A549 (cell line): ENCODE measurements around the gene ISM1. TPM values are rescaled to one million over a fixed set of nuclear protein-coding genes. Genes with fewer than 3 reads are reported as not detected.

Experiments
- ATAC-seq, 2 experiments: fragments of 200-7000 bp in 1 of 2; fragments of >200 bp in 1 of 2; cut with Nextera tagmentation in 1 of 2; cut with Tn5 transposase in 1 of 2; 3 replicates each; pipeline versions ENCODE4 v1.8.0 to v1.9.1; 2018 to 2020; ENCODE audit warnings: mild to moderate bottlenecking in 1 of 2, moderate library complexity in 1 of 2
- CTCF ChIA-PET: fragments of 300-600 bp; sonication (Branson Sonifier 250); formaldehyde crosslinking; extraction: SDS; loops from one replicate; lab custom pipeline; 2021; ENCODE audit warnings: antibody characterized with exemption, inconsistent platforms; lab: Yijun Ruan, JAX
- POLR2A ChIA-PET: fragments of 350-600 bp; formaldehyde crosslinking; extraction: SDS; loops from one replicate; lab custom pipeline; 2021; ENCODE audit warnings: antibody characterized with exemption, inconsistent platforms; lab: Yijun Ruan, JAX
- DNase-seq, 2 experiments: peaks; one replicate each; pipeline versions ENCODE4 v3.0.0 to v3.0.0-alpha.2; 2011 to 2016; ENCODE audit warnings: low read depth in 1 of 2, low spot score in 1 of 2
- FAIRE-seq: peaks from 2 replicates; lab custom pipeline; 2011; peaks lifted over from hg19 to GRCh38; lab: Jason Lieb, UNC
- H3K27ac ChIP-seq, 2 experiments: fragments of >200 bp; sonication (Bioruptor Twin); formaldehyde crosslinking; 3 replicates each; pipeline ENCODE4 v1.5.1; 2016 to 2017
- H3K4me1 ChIP-seq: fragments of >200 bp; sonication (Bioruptor Twin); formaldehyde crosslinking; 3 replicates; pipeline ENCODE4 v1.6.1; 2016
- H3K4me2 ChIP-seq: fragments of >200 bp; sonication (Bioruptor Twin); formaldehyde crosslinking; 3 replicates; pipeline ENCODE4 v1.6.1; 2016
- H3K4me3 ChIP-seq: fragments of >200 bp; sonication (Bioruptor Twin); formaldehyde crosslinking; 3 replicates; pipeline ENCODE4 v1.5.1; 2016
- H3K9me3 ChIP-seq: fragments of >200 bp; sonication (Bioruptor Twin); formaldehyde crosslinking; 3 replicates; pipeline ENCODE4 v1.6.1; 2016
- CBX8 ChIP-seq: fragments of 200-600 bp; sonication (generic); IDR thresholded peaks from 2 replicates; pipeline ENCODE4 v1.6.1; 2016
- CEBPB ChIP-seq, 2 experiments: fragments of >200 bp in 1 of 2; sonication (Bioruptor Twin) in 1 of 2; formaldehyde crosslinking in 1 of 2; IDR thresholded peaks; 2 replicates each; pipeline ENCODE4 v1.6.1; 2012 to 2016
- EHF ChIP-seq: fragments of 250-450 bp; sonication (Bioruptor Pico); IDR thresholded peaks from 2 replicates; pipeline ENCODE4 v1.5.0; 2020; ENCODE audit warnings: mild to moderate bottlenecking
- EHMT2 ChIP-seq: fragments of 200-600 bp; sonication (generic); IDR thresholded peaks from 2 replicates; pipeline ENCODE4 v1.6.1; 2016; ENCODE audit warnings: antibody characterized with exemption, low read depth, mild to moderate bottlenecking, moderate library complexity
- EP300 ChIP-seq, 2 experiments: fragments of >200 bp; sonication (Bioruptor Twin); formaldehyde crosslinking; IDR thresholded peaks; 2 replicates in 1 of 2; 3 replicates in 1 of 2; pipeline ENCODE4 v1.6.1; 2016 to 2017
- ESRRA ChIP-seq: fragments of 150-350 bp; IDR thresholded peaks from 2 replicates; pipeline ENCODE4 v1.6.1; 2014; ENCODE audit warnings: mild to moderate bottlenecking, low read length, borderline replicate concordance
- FOSB ChIP-seq: fragments of 250-450 bp; sonication (Bioruptor Pico); IDR thresholded peaks from 2 replicates; pipeline ENCODE4 v1.5.0; 2020; ENCODE audit warnings: mild to moderate bottlenecking, moderate library complexity
- FOXS1 ChIP-seq: fragments of 250-450 bp; sonication (Bioruptor Pico); IDR thresholded peaks from 2 replicates; pipeline ENCODE4 v1.5.0; 2020; ENCODE audit warnings: mild to moderate bottlenecking, moderate library complexity
- HOXA7 ChIP-seq: fragments of 250-450 bp; sonication (Bioruptor Pico); IDR thresholded peaks from 2 replicates; pipeline ENCODE4 v1.5.0; 2020; ENCODE audit warnings: mild to moderate bottlenecking, moderate library complexity
- HOXB5 ChIP-seq: fragments of 250-450 bp; sonication (Bioruptor Pico); IDR thresholded peaks from 2 replicates; pipeline ENCODE4 v1.5.0; 2020; ENCODE audit warnings: mild to moderate bottlenecking, moderate library complexity
- MAFK ChIP-seq: fragments of 450-650 bp; IDR thresholded peaks from 2 replicates; pipeline ENCODE4 v1.6.1; 2014; ENCODE audit not compliant: partially characterized antibody
- NFE2L2 ChIP-seq: fragments of 150-350 bp; conservative IDR thresholded peaks from 2 replicates; pipeline ENCODE4 v1.6.1; 2014; ENCODE audit warnings: low read length
- POLR2A ChIP-seq: IDR thresholded peaks from 2 replicates; pipeline ENCODE4 v1.6.1; 2012; ENCODE audit warnings: mild to moderate bottlenecking, low read length
- RARB ChIP-seq: fragments of 250-450 bp; sonication (Bioruptor Pico); IDR thresholded peaks from 2 replicates; pipeline ENCODE4 v1.8.0; 2021; ENCODE audit warnings: mild to moderate bottlenecking, moderate library complexity
- RCOR1 ChIP-seq: fragments of 150-350 bp; IDR thresholded peaks from 2 replicates; pipeline ENCODE4 v1.6.1; 2014; ENCODE audit warnings: antibody characterized with exemption, low read length, low read depth
- RNF2 ChIP-seq: fragments of 200-600 bp; sonication (generic); IDR thresholded peaks from 2 replicates; pipeline ENCODE4 v1.6.1; 2016; ENCODE audit warnings: low read depth, mild to moderate bottlenecking, antibody characterized with exemption, moderate library complexity, borderline replicate concordance
- SREBF2 ChIP-seq: fragments of 450-650 bp; IDR thresholded peaks from 2 replicates; pipeline ENCODE4 v1.6.1; 2014; ENCODE audit warnings: mild to moderate bottlenecking, moderate library complexity
- TFCP2L1 ChIP-seq: fragments of 250-450 bp; sonication (Bioruptor Pico); IDR thresholded peaks from 2 replicates; pipeline ENCODE4 v1.5.0; 2021; ENCODE audit warnings: mild to moderate bottlenecking
- TP53 ChIP-seq: fragments of 250-450 bp; sonication (Bioruptor Pico); IDR thresholded peaks from 2 replicates; pipeline ENCODE4 v1.5.0; 2021; ENCODE audit warnings: mild to moderate bottlenecking, moderate library complexity
- ZSCAN20 ChIP-seq: fragments of 250-450 bp; sonication (Bioruptor Pico); IDR thresholded peaks from 2 replicates; pipeline ENCODE4 v1.8.0; 2022; ENCODE audit warnings: mild to moderate bottlenecking, moderate library complexity
- WGBS: methylation state at CpG from one replicate; pipeline ENCODE4 v1.1.6; 2017; ENCODE audit errors: missing lambda C conversion rate; 5-methylcytosine and 5-hydroxymethylcytosine counted together
- polyA plus RNA-seq, 4 experiments: library from polyadenylated mRNA; depleted of rRNA in 3 of 4; stranded (reverse); fragments of >200 nt; fragmentation: RNase III in 1 of 4; extraction: RNeasy Plus Mini Kit Qiagen cat#74134 plus additional on column Dnase treatment in 1 of 4; gene quantifications; 2 replicates in 3 of 4; 3 replicates in 1 of 4; pipeline ENCODE4 v1.2.3, GENCODE V29; 2011 to 2017
- TF ChIP-seq, protein P1 (sequence below): fragments of 450-650 bp; IDR thresholded peaks from 2 replicates; pipeline ENCODE4 v1.6.1; 2014; ENCODE audit warnings: antibody characterized with exemption
- TF ChIP-seq, protein P2 (sequence below): fragments of >200 bp; sonication (Bioruptor Twin); formaldehyde crosslinking; IDR thresholded peaks from 3 replicates; pipeline ENCODE4 v1.5.1; 2016
- TF ChIP-seq, protein P3 (sequence below): IDR thresholded peaks from 2 replicates; pipeline ENCODE4 v1.6.1; 2012; ENCODE audit warnings: low read depth, borderline replicate concordance
- TF ChIP-seq, protein P4 (sequence below): fragments of 200-600 bp; sonication (generic); IDR thresholded peaks from 2 replicates; pipeline ENCODE4 v1.6.1; 2016; ENCODE audit warnings: antibody characterized with exemption, mild to moderate bottlenecking, moderate library complexity
- TF ChIP-seq, protein P5 (sequence below): IDR thresholded peaks from 2 replicates; pipeline ENCODE4 v1.6.1; 2012
- TF ChIP-seq, protein P6 (sequence below): fragments of 250-450 bp; sonication (Bioruptor Pico); IDR thresholded peaks from 2 replicates; pipeline ENCODE4 v1.5.0; 2020; ENCODE audit warnings: low read depth, mild to moderate bottlenecking, moderate library complexity

The ISM1 gene
- polyA plus RNA-seq, 2 of the 4 experiments (the other 2 are of a cell fraction), result 0.18 to 0.39 TPM

DNA sequence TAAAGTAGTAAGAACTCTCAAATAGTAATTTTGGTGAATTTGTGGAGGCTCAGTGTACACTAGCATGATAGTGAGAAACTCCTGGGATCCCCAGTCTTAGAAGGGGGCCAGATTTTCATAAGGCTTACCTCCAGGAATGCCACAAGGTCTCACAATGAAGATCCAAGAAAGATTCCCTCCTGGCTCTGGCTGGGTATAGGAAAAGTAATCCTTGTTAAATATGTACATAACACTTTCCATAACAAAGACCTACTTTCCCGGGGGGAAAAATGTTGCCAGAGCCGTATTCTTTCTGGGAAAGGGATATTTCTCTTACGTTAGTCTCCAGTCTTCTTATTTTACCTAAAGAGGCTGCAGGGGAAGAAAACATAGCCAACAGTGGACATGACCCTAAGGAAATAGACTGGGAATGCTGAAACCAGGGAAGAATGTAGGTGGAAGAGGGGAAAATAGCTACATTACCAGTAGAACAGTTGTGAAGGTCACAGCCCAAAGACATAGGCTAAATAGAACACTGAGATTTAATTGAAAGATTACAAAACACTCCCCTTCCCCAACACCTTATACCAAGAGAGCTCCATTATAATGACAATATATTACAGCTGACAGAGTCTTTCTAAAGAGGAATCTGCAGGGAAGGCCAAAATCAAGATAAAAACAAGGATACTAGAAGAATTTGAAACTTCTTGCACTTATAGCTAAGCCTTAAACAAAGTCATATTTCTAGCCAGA is 34.9 kb upstream of the ISM1 start:
- Histone ChIP-seq H3K4me2 (no peak overlapping the region), H3K9me3 (peaks cover 7% of the 10 kb centered on the region; the same call in 1 of the 3 replicates), H3K4me3 (no peak overlapping the region), H3K27ac (no peak overlapping the region), H3K4me1 (no peaks in the 10 kb centered on the region)
- WGBS, result 11% methylated on average over 3 of the region's 3 CpGs
- POLR2A ChIA-PET, result no interaction called here
- DNase-seq (no peak), ATAC-seq (no peak), FAIRE-seq (no peak)
- TF ChIP-seq RARB (CRISPR knock-in tag) (no peak), CBX8 (no peak), RCOR1 (no peak), CEBPB (IDR thresholded peaks at IDR 0.05) (no peak), ESRRA (no peak), ZSCAN20 (no peak), FOXS1 (CRISPR knock-in tag) (no peak), TP53 (CRISPR knock-in tag) (no peak), MAFK (no peak), RNF2 (no peak), FOSB (CRISPR knock-in tag) (no peak)
- TF ChIP-seq, protein P1, sequence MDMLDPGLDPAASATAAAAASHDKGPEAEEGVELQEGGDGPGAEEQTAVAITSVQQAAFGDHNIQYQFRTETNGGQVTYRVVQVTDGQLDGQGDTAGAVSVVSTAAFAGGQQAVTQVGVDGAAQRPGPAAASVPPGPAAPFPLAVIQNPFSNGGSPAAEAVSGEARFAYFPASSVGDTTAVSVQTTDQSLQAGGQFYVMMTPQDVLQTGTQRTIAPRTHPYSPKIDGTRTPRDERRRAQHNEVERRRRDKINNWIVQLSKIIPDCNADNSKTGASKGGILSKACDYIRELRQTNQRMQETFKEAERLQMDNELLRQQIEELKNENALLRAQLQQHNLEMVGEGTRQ, result no peak
- TF ChIP-seq, protein P2, sequence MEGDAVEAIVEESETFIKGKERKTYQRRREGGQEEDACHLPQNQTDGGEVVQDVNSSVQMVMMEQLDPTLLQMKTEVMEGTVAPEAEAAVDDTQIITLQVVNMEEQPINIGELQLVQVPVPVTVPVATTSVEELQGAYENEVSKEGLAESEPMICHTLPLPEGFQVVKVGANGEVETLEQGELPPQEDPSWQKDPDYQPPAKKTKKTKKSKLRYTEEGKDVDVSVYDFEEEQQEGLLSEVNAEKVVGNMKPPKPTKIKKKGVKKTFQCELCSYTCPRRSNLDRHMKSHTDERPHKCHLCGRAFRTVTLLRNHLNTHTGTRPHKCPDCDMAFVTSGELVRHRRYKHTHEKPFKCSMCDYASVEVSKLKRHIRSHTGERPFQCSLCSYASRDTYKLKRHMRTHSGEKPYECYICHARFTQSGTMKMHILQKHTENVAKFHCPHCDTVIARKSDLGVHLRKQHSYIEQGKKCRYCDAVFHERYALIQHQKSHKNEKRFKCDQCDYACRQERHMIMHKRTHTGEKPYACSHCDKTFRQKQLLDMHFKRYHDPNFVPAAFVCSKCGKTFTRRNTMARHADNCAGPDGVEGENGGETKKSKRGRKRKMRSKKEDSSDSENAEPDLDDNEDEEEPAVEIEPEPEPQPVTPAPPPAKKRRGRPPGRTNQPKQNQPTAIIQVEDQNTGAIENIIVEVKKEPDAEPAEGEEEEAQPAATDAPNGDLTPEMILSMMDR, result no peak
- TF ChIP-seq, protein P3, sequence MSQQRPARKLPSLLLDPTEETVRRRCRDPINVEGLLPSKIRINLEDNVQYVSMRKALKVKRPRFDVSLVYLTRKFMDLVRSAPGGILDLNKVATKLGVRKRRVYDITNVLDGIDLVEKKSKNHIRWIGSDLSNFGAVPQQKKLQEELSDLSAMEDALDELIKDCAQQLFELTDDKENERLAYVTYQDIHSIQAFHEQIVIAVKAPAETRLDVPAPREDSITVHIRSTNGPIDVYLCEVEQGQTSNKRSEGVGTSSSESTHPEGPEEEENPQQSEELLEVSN, result no peak
- TF ChIP-seq, protein P4, sequence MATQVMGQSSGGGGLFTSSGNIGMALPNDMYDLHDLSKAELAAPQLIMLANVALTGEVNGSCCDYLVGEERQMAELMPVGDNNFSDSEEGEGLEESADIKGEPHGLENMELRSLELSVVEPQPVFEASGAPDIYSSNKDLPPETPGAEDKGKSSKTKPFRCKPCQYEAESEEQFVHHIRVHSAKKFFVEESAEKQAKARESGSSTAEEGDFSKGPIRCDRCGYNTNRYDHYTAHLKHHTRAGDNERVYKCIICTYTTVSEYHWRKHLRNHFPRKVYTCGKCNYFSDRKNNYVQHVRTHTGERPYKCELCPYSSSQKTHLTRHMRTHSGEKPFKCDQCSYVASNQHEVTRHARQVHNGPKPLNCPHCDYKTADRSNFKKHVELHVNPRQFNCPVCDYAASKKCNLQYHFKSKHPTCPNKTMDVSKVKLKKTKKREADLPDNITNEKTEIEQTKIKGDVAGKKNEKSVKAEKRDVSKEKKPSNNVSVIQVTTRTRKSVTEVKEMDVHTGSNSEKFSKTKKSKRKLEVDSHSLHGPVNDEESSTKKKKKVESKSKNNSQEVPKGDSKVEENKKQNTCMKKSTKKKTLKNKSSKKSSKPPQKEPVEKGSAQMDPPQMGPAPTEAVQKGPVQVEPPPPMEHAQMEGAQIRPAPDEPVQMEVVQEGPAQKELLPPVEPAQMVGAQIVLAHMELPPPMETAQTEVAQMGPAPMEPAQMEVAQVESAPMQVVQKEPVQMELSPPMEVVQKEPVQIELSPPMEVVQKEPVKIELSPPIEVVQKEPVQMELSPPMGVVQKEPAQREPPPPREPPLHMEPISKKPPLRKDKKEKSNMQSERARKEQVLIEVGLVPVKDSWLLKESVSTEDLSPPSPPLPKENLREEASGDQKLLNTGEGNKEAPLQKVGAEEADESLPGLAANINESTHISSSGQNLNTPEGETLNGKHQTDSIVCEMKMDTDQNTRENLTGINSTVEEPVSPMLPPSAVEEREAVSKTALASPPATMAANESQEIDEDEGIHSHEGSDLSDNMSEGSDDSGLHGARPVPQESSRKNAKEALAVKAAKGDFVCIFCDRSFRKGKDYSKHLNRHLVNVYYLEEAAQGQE, result no peak
- CTCF ChIA-PET, result no interaction called here

DNA sequence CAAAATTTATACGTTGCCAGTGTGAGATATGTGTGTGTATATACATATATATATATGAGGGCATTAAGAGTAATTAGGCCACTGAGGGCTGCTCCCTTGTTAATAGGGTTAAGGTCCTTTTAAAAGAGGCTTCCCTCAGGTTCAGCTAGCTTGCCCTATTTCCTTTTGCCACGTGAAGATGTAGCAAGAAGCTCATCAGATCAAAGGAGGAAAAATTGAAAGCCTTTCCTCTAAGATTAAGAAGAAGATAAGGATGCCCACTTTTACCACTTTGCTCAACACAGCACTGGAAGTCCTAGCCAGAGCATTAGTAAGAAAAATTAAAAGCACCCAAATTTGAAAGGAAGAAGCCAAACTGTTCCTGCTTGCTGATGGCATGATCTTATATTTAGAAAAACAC is 33.2 kb upstream of the ISM1 start:
- ATAC-seq, result no peak
- FAIRE-seq, result no peak
- no peak overlapping the region for H3K27ac ChIP-seq
- H3K4me2 ChIP-seq, result no peak overlapping the region
- TF ChIP-seq EHF (CRISPR knock-in tag) (no peak), TFCP2L1 (no peak), EP300 (IDR thresholded peaks at IDR 0.05) (no peak), POLR2A (no peak), HOXA7 (CRISPR knock-in tag) (no peak), ZSCAN20 (no peak), NFE2L2 (no peak), SREBF2 (no peak), EHMT2 (no peak), HOXB5 (CRISPR knock-in tag) (no peak)
- TF ChIP-seq, protein P5, sequence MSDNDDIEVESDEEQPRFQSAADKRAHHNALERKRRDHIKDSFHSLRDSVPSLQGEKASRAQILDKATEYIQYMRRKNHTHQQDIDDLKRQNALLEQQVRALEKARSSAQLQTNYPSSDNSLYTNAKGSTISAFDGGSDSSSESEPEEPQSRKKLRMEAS, result no peak
- TF ChIP-seq, protein P6, sequence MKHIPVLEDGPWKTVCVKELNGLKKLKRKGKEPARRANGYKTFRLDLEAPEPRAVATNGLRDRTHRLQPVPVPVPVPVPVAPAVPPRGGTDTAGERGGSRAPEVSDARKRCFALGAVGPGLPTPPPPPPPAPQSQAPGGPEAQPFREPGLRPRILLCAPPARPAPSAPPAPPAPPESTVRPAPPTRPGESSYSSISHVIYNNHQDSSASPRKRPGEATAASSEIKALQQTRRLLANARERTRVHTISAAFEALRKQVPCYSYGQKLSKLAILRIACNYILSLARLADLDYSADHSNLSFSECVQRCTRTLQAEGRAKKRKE (CRISPR knock-in tag), result no peak
- TF ChIP-seq, all 56 proteins: peak for 0
- ChIA-PET CTCF (interaction anchor here (0.7 kb wide), 1 partner anchor 10 kb away, joined by 5 read pairs; no protein-coding TSS in a partner anchor), POLR2A (no interaction called here)
- Histone ChIP-seq H3K4me3 (no peak overlapping the region), H3K9me3 (peaks cover 7% of the 10 kb centered on the region; the same call in 1 of the 3 replicates), H3K4me1 (no peaks in the 10 kb centered on the region)
- WGBS, result 2% methylated on average over 2 of the region's 2 CpGs
- no peak for DNase-seq
